ENCODE results near the gene FADS6. TPM values are rescaled to one million over a fixed set of nuclear protein-coding genes. Genes with fewer than 3 reads are reported as not detected.
"Not testable (repeated sequence)": the region's sequence is repeated elsewhere in the genome, so short reads cannot be mapped to it uniquely, and the experiment has no call there.

The FADS6 gene
- total RNA-seq, 1 donor, result not detected

GRCh38 chr17:74923538-74924249 is 30.3 kb upstream of the FADS6 start:
- H3K9me3 ChIP-seq (ENCODE audit: low read depth, low read length), result no peaks in the 10 kb centered on the region
- peaks cover 20% of the 10 kb centered on the region for H3K4me1 ChIP-seq (ENCODE audit: insufficient read depth, low read length)
- H3K4me3 ChIP-seq (ENCODE audit: low read length), result no peak overlapping the region
- peaks cover 42% of the 10 kb centered on the region for H3K27me3 ChIP-seq (ENCODE audit: insufficient read depth, low read length)

- Histone ChIP-seq H3K9me3 (ENCODE audit: low read depth, low read length) (no peaks in the 10 kb centered on the region), H3K4me1 (ENCODE audit: insufficient read depth, low read length) (peaks cover 21% of the 10 kb centered on the region), H3K4me3 (ENCODE audit: low read length) (no peak within 1 kb of the TSS), H3K27me3 (ENCODE audit: insufficient read depth, low read length) (peaks cover 42% of the 10 kb centered on the region)
Observed at GRCh38 chr17:74922694-74923537, 29.5 kb upstream of the FADS6 start, which contains the start of gene USH1G. TSS of gene USH1G (minus strand) at chr17:74923255. CDS start at chr17:74923073, 182 bp downstream.

- Histone ChIP-seq H3K9me3 (ENCODE audit: low read depth, low read length) (no peaks in the 10 kb centered on the region), H3K27me3 (ENCODE audit: insufficient read depth, low read length) (peaks cover 42% of the 10 kb centered on the region), H3K4me3 (ENCODE audit: low read length) (no peak overlapping the region), H3K4me1 (ENCODE audit: insufficient read depth, low read length) (peaks cover 29% of the 10 kb centered on the region)
Observed at GRCh38 chr17:74922172-74922571, 28.7 kb upstream of the FADS6 start.

GRCh38 chr17:74921769-74922168 is 28.3 kb upstream of the FADS6 start:
- no peaks in the 10 kb centered on the region for H3K9me3 ChIP-seq (ENCODE audit: low read depth, low read length)
- peaks cover 39% of the 10 kb centered on the region for H3K27me3 ChIP-seq (ENCODE audit: insufficient read depth, low read length)
- no peak overlapping the region for H3K4me3 ChIP-seq (ENCODE audit: low read length)
- peaks cover 32% of the 10 kb centered on the region for H3K4me1 ChIP-seq (ENCODE audit: insufficient read depth, low read length)

- Histone ChIP-seq H3K4me1 (ENCODE audit: insufficient read depth, low read length) (peaks cover 32% of the 10 kb centered on the region), H3K4me3 (ENCODE audit: low read length) (no peak overlapping the region), H3K27me3 (ENCODE audit: insufficient read depth, low read length) (peaks cover 37% of the 10 kb centered on the region), H3K9me3 (ENCODE audit: low read depth, low read length) (no peaks in the 10 kb centered on the region)
Observed at GRCh38 chr17:74921026-74921681, 27.7 kb upstream of the FADS6 start.

- Histone ChIP-seq H3K27me3 (ENCODE audit: insufficient read depth, low read length) (peaks cover 31% of the 10 kb centered on the region), H3K9me3 (ENCODE audit: low read depth, low read length) (no peaks in the 10 kb centered on the region), H3K4me1 (ENCODE audit: insufficient read depth, low read length) (peaks cover 32% of the 10 kb centered on the region), H3K4me3 (ENCODE audit: low read length) (no peak overlapping the region)
Observed at GRCh38 chr17:74920642-74921025, 27.2 kb upstream of the FADS6 start.

GRCh38 chr17:74920306-74920620 is 26.8 kb upstream of the FADS6 start:
- H3K4me1 ChIP-seq (ENCODE audit: insufficient read depth, low read length), result peaks cover 32% of the 10 kb centered on the region
- no peak overlapping the region for H3K4me3 ChIP-seq (ENCODE audit: low read length)
- H3K9me3 ChIP-seq (ENCODE audit: low read depth, low read length), result no peaks in the 10 kb centered on the region
- peaks cover 28% of the 10 kb centered on the region for H3K27me3 ChIP-seq (ENCODE audit: insufficient read depth, low read length)

GRCh38 chr17:74919440-74920305 is 26.2 kb upstream of the FADS6 start:
- peaks cover 29% of the 10 kb centered on the region for H3K4me1 ChIP-seq (ENCODE audit: insufficient read depth, low read length)
- H3K27me3 ChIP-seq (ENCODE audit: insufficient read depth, low read length), result peaks cover 22% of the 10 kb centered on the region
- H3K4me3 ChIP-seq (ENCODE audit: low read length), result no peak overlapping the region
- H3K9me3 ChIP-seq (ENCODE audit: low read depth, low read length), result no peaks in the 10 kb centered on the region

- H3K4me3 ChIP-seq (ENCODE audit: low read length), result no peak overlapping the region
- no peaks in the 10 kb centered on the region for H3K9me3 ChIP-seq (ENCODE audit: low read depth, low read length)
- peaks cover 21% of the 10 kb centered on the region for H3K4me1 ChIP-seq (ENCODE audit: insufficient read depth, low read length)
- peaks cover 14% of the 10 kb centered on the region for H3K27me3 ChIP-seq (ENCODE audit: insufficient read depth, low read length)
Observed at GRCh38 chr17:74918906-74919305, 25.5 kb upstream of the FADS6 start.

GRCh38 chr17:74917430-74917829 is 24.0 kb upstream of the FADS6 start:
- Histone ChIP-seq H3K4me1 (ENCODE audit: insufficient read depth, low read length) (peaks cover 13% of the 10 kb centered on the region), H3K4me3 (ENCODE audit: low read length) (no peak overlapping the region), H3K27me3 (ENCODE audit: insufficient read depth, low read length) (peaks cover 7% of the 10 kb centered on the region), H3K9me3 (ENCODE audit: low read depth, low read length) (no peaks in the 10 kb centered on the region)

- Histone ChIP-seq H3K4me3 (ENCODE audit: low read length) (no peak overlapping the region), H3K4me1 (ENCODE audit: insufficient read depth, low read length) (peaks cover 13% of the 10 kb centered on the region), H3K9me3 (ENCODE audit: low read depth, low read length) (no peaks in the 10 kb centered on the region), H3K27me3 (ENCODE audit: insufficient read depth, low read length) (peaks cover 3% of the 10 kb centered on the region)
Observed at GRCh38 chr17:74916851-74917199, 23.4 kb upstream of the FADS6 start.

GRCh38 chr17:74916136-74916850 is 22.9 kb upstream of the FADS6 start:
- H3K27me3 ChIP-seq (ENCODE audit: insufficient read depth, low read length), result no peaks in the 10 kb centered on the region

GRCh38 chr17:74911423-74911822 is 18.0 kb upstream of the FADS6 start:
- not testable (repeated sequence) for H3K27me3 ChIP-seq (ENCODE audit: insufficient read depth, low read length); H3K4me1 ChIP-seq (ENCODE audit: insufficient read depth, low read length); H3K4me3 ChIP-seq (ENCODE audit: low read length); H3K9me3 ChIP-seq (ENCODE audit: low read depth, low read length)

More at GRCh38 chr17:74916136-74916850, 22.9 kb upstream of the FADS6 start:
- no peaks in the 10 kb centered on the region for H3K9me3 ChIP-seq (ENCODE audit: low read depth, low read length)
- H3K4me3 ChIP-seq (ENCODE audit: low read length), result no peak overlapping the region
- H3K4me1 ChIP-seq (ENCODE audit: insufficient read depth, low read length), result peaks cover 13% of the 10 kb centered on the region

- H3K9me3 ChIP-seq (ENCODE audit: low read depth, low read length); H3K4me1 ChIP-seq (ENCODE audit: insufficient read depth, low read length); H3K27me3 ChIP-seq (ENCODE audit: insufficient read depth, low read length); H3K4me3 ChIP-seq (ENCODE audit: low read length): not testable (repeated sequence)
Observed at GRCh38 chr17:74909097-74909496, 15.7 kb upstream of the FADS6 start.

Measured in mononuclear cell (primary cell).